Endothelial cell (in vitro differentiated cells): ENCODE measurements around the gene IGF2BP2. TPM values are rescaled to one million over a fixed set of nuclear protein-coding genes. Genes with fewer than 3 reads are reported as not detected.

ENCODE experiments used
- DNase-seq: peaks from one replicate; pipeline ENCODE4 v3.0.0; 2021; ENCODE audit warnings: low spot score
- H3K27ac Mint-ChIP-seq: one replicate; pipeline ENCODE4 v1.8.0; 2021; ENCODE audit warnings: mixed read lengths, inconsistent platforms; ENCODE audit not compliant: unreplicated experiment
- H3K27me3 Mint-ChIP-seq: one replicate; pipeline ENCODE4 v1.8.0; 2021; ENCODE audit warnings: mild to moderate bottlenecking, moderate library complexity, mixed read lengths, inconsistent platforms; ENCODE audit not compliant: unreplicated experiment
- H3K36me3 Mint-ChIP-seq: one replicate; pipeline ENCODE4 v1.8.0; 2021; ENCODE audit warnings: mild to moderate bottlenecking, low read depth, mixed read lengths, inconsistent platforms; ENCODE audit not compliant: unreplicated experiment
- H3K4me1 Mint-ChIP-seq: one replicate; pipeline ENCODE4 v1.8.0; 2021; ENCODE audit warnings: mild to moderate bottlenecking, mixed read lengths, inconsistent platforms; ENCODE audit not compliant: unreplicated experiment
- H3K4me3 Mint-ChIP-seq: one replicate; pipeline ENCODE4 v1.8.0; 2021; ENCODE audit warnings: mild to moderate bottlenecking, mixed read lengths, inconsistent platforms; ENCODE audit not compliant: unreplicated experiment
- H3K9me3 Mint-ChIP-seq: one replicate; pipeline ENCODE4 v1.8.0; 2021; ENCODE audit warnings: mixed read lengths, inconsistent platforms; ENCODE audit not compliant: unreplicated experiment
- CTCF ChIP-seq: fragments of 200-600 bp; sonication (generic); IDR thresholded peaks from one replicate; pipeline ENCODE4 v1.5.0; 2021; ENCODE audit warnings: antibody characterized with exemption; ENCODE audit not compliant: unreplicated experiment
- total RNA-seq: library from RNA; stranded (reverse); fragmentation: NEBNext Ultra II Directional; extraction: Animal tissue kit (Norgen Biotek cat#: 25700); gene quantifications from one replicate; pipeline ENCODE4 v1.2.1, GENCODE V29; 2021; ENCODE audit not compliant: unreplicated experiment

IGF2BP2 gene
- total RNA-seq, 1 donor from 2014 or later = 165 TPM

- H3K36me3 Mint-ChIP-seq = no peaks in the 10 kb centered on the region
- no peak for DNase-seq
- TF ChIP-seq CTCF = no peak
- no peaks in the 10 kb centered on the region for H3K9me3 Mint-ChIP-seq
- H3K27ac Mint-ChIP-seq = no peak overlapping the region
- peaks cover 54% of the 10 kb centered on the region for H3K4me1 Mint-ChIP-seq
- peaks cover 3% of the 10 kb centered on the region for H3K27me3 Mint-ChIP-seq
- H3K4me3 Mint-ChIP-seq = no peak overlapping the region
Observed at GRCh38 chr3:185737740-185738680, 86.8 kb downstream of the IGF2BP2 start.

- no peak for TF ChIP-seq CTCF
- Mint-ChIP-seq H3K4me1 (peaks cover 63% of the 10 kb centered on the region), H3K9me3 (no peaks in the 10 kb centered on the region)
Observed at GRCh38 chr3:185737020-185737419, 87.8 kb downstream of the IGF2BP2 start.

GRCh38 chr3:185734725-185735096 lies 90.1 kb downstream of the IGF2BP2 start:
- H3K4me1 Mint-ChIP-seq = peaks cover 65% of the 10 kb centered on the region
- no peak overlapping the region for H3K4me3 Mint-ChIP-seq
- H3K9me3 Mint-ChIP-seq = no peaks in the 10 kb centered on the region
- peaks cover 7% of the 10 kb centered on the region for H3K27me3 Mint-ChIP-seq
- peaks cover 3% of the 10 kb centered on the region for H3K36me3 Mint-ChIP-seq
- TF ChIP-seq CTCF = no peak
- no peak for DNase-seq
- H3K27ac Mint-ChIP-seq = peak overlapping the region; percentile 92

More at GRCh38 chr3:185737020-185737419, 87.8 kb downstream of the IGF2BP2 start:
- Mint-ChIP-seq H3K27ac (peak overlapping the region; percentile 10), H3K4me3 (no peak overlapping the region), H3K27me3 (peaks cover 7% of the 10 kb centered on the region), H3K36me3 (no peaks in the 10 kb centered on the region)
- no peak for DNase-seq

GRCh38 chr3:185733980-185734724 lies 90.7 kb downstream of the IGF2BP2 start:
- Mint-ChIP-seq H3K9me3 (no peaks in the 10 kb centered on the region), H3K4me3 (no peak overlapping the region), H3K27me3 (peaks cover 7% of the 10 kb centered on the region), H3K27ac (peak overlapping the region; percentile 92), H3K36me3 (peaks cover 3% of the 10 kb centered on the region), H3K4me1 (peaks cover 63% of the 10 kb centered on the region)
- TF ChIP-seq CTCF = peak; percentile 56
- DNase-seq = peak; percentile 63
